Adrenal gland (tissue), 5 donors: ENCODE results near the gene CCDC33.

Experiments
- POLR2A ChIP-seq, 2 donors: fragments of 450-650 bp; IDR thresholded peaks; one replicate each; pipeline ENCODE4 v1.6.1; 2017; ENCODE audit warnings: antibody characterized with exemption in 2 of 2, mild to moderate bottlenecking in 2 of 2, moderate library complexity in 1 of 2
- TF ChIP-seq, protein P1 (sequence below), 6 experiments: fragments of 450-650 bp in 4 of 6; fragments of 200-600 bp in 2 of 6; sonication (generic) in 1 of 6; IDR thresholded peaks; 1 replicate in 5 of 6; 2 replicates in 1 of 6; pipeline versions ENCODE4 v1.5.1 to v1.8.0; 2016 to 2021; ENCODE audit warnings: antibody characterized with exemption in 6 of 6, mild to moderate bottlenecking in 2 of 6, moderate library complexity in 1 of 6
- donor health status: DM: no; HTN: no; CAD: no.

DNA sequence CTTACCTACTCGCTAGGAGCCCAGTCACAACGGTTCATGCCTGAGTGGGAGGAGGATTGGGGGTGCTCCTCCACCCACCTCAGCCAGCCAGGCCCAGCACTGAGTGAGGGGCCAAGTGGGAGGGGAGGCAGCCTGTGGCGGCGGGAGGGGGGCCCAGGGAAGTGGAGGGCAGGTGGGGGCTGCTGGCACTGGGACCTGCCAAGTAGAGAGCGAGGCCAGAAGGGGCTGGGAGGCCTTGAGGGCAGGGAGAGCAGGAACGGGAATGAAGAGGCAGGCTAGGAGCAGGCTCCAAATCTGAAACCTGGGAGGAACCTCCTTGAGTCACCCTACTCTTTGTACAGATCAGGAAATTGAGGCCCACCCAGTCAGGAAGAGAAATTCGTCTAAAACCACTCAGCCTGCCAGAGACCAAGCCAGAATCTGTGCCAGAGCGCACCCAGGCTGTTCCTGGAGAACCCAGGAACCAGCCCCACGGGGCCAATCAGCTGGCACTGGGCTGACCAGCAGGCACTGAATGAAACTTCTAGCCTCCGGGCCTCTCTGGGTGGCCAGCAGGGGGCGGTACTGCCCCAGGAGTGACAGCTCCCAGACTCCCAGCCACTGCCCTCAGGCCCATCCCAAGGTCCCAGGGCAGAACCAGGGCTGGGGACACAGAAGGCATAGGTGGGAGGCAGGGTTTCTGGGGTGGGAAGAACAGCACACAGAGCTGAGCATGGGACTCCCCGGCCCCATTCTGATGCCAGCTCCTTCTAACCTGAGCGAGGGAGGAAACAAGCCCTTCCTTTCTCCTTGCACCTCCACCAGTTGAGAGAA lies 146.1 kb downstream of the CCDC33 start:
- TF ChIP-seq, protein P1, sequence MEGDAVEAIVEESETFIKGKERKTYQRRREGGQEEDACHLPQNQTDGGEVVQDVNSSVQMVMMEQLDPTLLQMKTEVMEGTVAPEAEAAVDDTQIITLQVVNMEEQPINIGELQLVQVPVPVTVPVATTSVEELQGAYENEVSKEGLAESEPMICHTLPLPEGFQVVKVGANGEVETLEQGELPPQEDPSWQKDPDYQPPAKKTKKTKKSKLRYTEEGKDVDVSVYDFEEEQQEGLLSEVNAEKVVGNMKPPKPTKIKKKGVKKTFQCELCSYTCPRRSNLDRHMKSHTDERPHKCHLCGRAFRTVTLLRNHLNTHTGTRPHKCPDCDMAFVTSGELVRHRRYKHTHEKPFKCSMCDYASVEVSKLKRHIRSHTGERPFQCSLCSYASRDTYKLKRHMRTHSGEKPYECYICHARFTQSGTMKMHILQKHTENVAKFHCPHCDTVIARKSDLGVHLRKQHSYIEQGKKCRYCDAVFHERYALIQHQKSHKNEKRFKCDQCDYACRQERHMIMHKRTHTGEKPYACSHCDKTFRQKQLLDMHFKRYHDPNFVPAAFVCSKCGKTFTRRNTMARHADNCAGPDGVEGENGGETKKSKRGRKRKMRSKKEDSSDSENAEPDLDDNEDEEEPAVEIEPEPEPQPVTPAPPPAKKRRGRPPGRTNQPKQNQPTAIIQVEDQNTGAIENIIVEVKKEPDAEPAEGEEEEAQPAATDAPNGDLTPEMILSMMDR (IDR thresholded peaks at IDR 0.05), result peak; percentile 96 to 99 (median 98)
- no peak for TF ChIP-seq POLR2A (IDR thresholded peaks at IDR 0.05)
